GM19240 (cell line): Measurements from ENCODE around the gene SIN3A.
"Not testable (repeated sequence)": the region's sequence is repeated elsewhere in the genome, so short reads cannot be mapped to it uniquely, and the experiment has no call there.

Experiments
- DNase-seq: peaks from one replicate; pipeline ENCODE4 v3.0.0; 2011; ENCODE audit warnings: low spot score; ENCODE audit not compliant: insufficient read length

SIN3A gene

GRCh38 chr15:75357976-75358673 is 93.4 kb downstream of the SIN3A start:
- no peak for DNase-seq

- DNase-seq, result no peak
Measured at GRCh38 chr15:75356517-75356916, 95.0 kb downstream of the SIN3A start.

GRCh38 chr15:75356006-75356405 is 95.5 kb downstream of the SIN3A start:
- no peak for DNase-seq

GRCh38 chr15:75355369-75355768 is 96.1 kb downstream of the SIN3A start:
- no peak for DNase-seq

GRCh38 chr15:75354454-75354853 is 97.0 kb downstream of the SIN3A start:
- DNase-seq, result no peak

GRCh38 chr15:75353604-75354003 is 97.9 kb downstream of the SIN3A start:
- DNase-seq, result no peak

- no peak for DNase-seq
Measured at GRCh38 chr15:75352186-75353080, 99.1 kb downstream of the SIN3A start.

GRCh38 chr15:75350601-75351361 is 100.7 kb downstream of the SIN3A start:
- no peak for DNase-seq

- peak; percentile 61 for DNase-seq
Measured at GRCh38 chr15:75349851-75350588, 101.5 kb downstream of the SIN3A start.

GRCh38 chr15:75349351-75349669 is 102.2 kb downstream of the SIN3A start:
- DNase-seq, result not testable (repeated sequence)

- DNase-seq, result no peak
Measured at GRCh38 chr15:75348562-75349350, 102.7 kb downstream of the SIN3A start.

GRCh38 chr15:75348034-75348561 is 103.4 kb downstream of the SIN3A start:
- no peak for DNase-seq

GRCh38 chr15:75347222-75348033 is 104.1 kb downstream of the SIN3A start:
- no peak for DNase-seq

GRCh38 chr15:75346796-75347221 is 104.7 kb downstream of the SIN3A start, which contains the start of gene NEIL1:
NEIL1 (plus strand) TSS chr15:75347039; CDS start chr15:75348906, 1,867 bp downstream.
- no peak for DNase-seq

GRCh38 chr15:75343953-75344352 is 107.5 kb downstream of the SIN3A start:
- DNase-seq, result not testable (repeated sequence)

- DNase-seq, result no peak
Measured at GRCh38 chr15:75342221-75342620, 109.3 kb downstream of the SIN3A start.

GRCh38 chr15:75339531-75340240 is 111.8 kb downstream of the SIN3A start:
- no peak for DNase-seq

GRCh38 chr15:75338661-75339240 is 112.7 kb downstream of the SIN3A start:
- no peak for DNase-seq
